IMR-90 (cell line): ENCODE measurements around the gene TBCD. TPM values are rescaled to one million over a fixed set of nuclear protein-coding genes. Genes with fewer than 3 reads are reported as not detected.

Source experiments
- ATAC-seq: fragments of 200-7000 bp; cut with Tn5 transposase; 2 replicates; pipeline ENCODE4 v1.9.1; 2020; ENCODE audit warnings: low read depth, mild to moderate bottlenecking, moderate library complexity
- BruUV-seq: library from RNA; stranded (reverse); fragments of 400-500 nt; replicated peaks from 2 replicates; lab custom pipeline; 2021; lab: Mats Ljungman, UMichigan
- CTCF ChIA-PET: fragments of 300-600 bp; formaldehyde crosslinking; extraction: SDS; loops from one replicate; lab custom pipeline; 2021; ENCODE audit warnings: antibody characterized with exemption; lab: Yijun Ruan, JAX
- POLR2A ChIA-PET: fragments of 300-600 bp; sonication (Branson Sonifier 250); formaldehyde crosslinking; loops from one replicate; lab custom pipeline; 2022; ENCODE audit warnings: antibody characterized with exemption; ENCODE audit not compliant: unreplicated experiment; lab: Charles Lee
- DNase-seq: peaks from one replicate; pipeline ENCODE4 v3.0.0; 2013
- H2AFZ ChIP-seq: replicated peaks from 2 replicates; pipeline ENCODE3; 2013; ENCODE audit warnings: low read length, mild to moderate bottlenecking; ENCODE audit not compliant: poor library complexity
- H2AK5ac ChIP-seq: 2 replicates; pipeline ENCODE4 v1.6.1; 2013; ENCODE audit warnings: low read depth, low read length, inconsistent platforms
- H2AK9ac ChIP-seq: replicated peaks from 2 replicates; pipeline ENCODE3; 2013; ENCODE audit warnings: mild to moderate bottlenecking, low read depth, low read length, moderate library complexity; ENCODE audit not compliant: poor library complexity
- H2BK120ac ChIP-seq: 2 replicates; pipeline ENCODE4 v1.6.1; 2013; ENCODE audit warnings: low read depth, low read length, inconsistent platforms
- H2BK15ac ChIP-seq: 3 replicates; pipeline ENCODE4 v1.6.1; 2013; ENCODE audit warnings: low read depth, low read length, inconsistent platforms
- H2BK20ac ChIP-seq: 2 replicates; pipeline ENCODE4 v1.6.1; 2013; ENCODE audit warnings: low read depth, mild to moderate bottlenecking, inconsistent platforms, low read length, moderate library complexity
- H2BK5ac ChIP-seq: 2 replicates; pipeline ENCODE4 v1.6.1; 2013; ENCODE audit warnings: mild to moderate bottlenecking, low read depth, low read length, inconsistent platforms; ENCODE audit not compliant: poor library complexity, severe bottlenecking
- H3K14ac ChIP-seq: replicated peaks from 2 replicates; pipeline ENCODE4 v1.6.1; 2013; ENCODE audit warnings: low read depth, low read length, inconsistent platforms
- H3K18ac ChIP-seq: 2 replicates; pipeline ENCODE4 v1.6.1; 2013; ENCODE audit warnings: low read depth, low read length, control low read depth
- H3K23ac ChIP-seq: 2 replicates; pipeline ENCODE4 v1.6.1; 2013; ENCODE audit warnings: low read depth, low read length, inconsistent platforms
- H3K27ac ChIP-seq: 2 replicates; pipeline ENCODE4 v1.5.1; 2013; ENCODE audit warnings: mild to moderate bottlenecking, control low read depth, low read length; ENCODE audit not compliant: insufficient read depth
- H3K27me3 ChIP-seq: 2 replicates; pipeline ENCODE4 v1.6.1; 2013; ENCODE audit warnings: low read length; ENCODE audit not compliant: control insufficient read depth, insufficient read depth
- H3K36me3 ChIP-seq: 2 replicates; pipeline ENCODE4 v1.6.1; 2013; ENCODE audit warnings: low read length, mixed read lengths; ENCODE audit not compliant: control insufficient read depth, insufficient read depth
- H3K4ac ChIP-seq: 2 replicates; pipeline ENCODE4 v1.6.1; 2013; ENCODE audit warnings: low read depth, low read length, inconsistent platforms
- H3K4me1 ChIP-seq: 2 replicates; pipeline ENCODE4 v1.6.1; 2013; ENCODE audit warnings: low read length, mixed read lengths; ENCODE audit not compliant: control insufficient read depth, insufficient read depth
- H3K4me2 ChIP-seq: 2 replicates; pipeline ENCODE4 v1.6.1; 2013; ENCODE audit warnings: low read depth, mild to moderate bottlenecking, control low read depth, low read length, moderate library complexity
- H3K4me3 ChIP-seq: 2 replicates; pipeline ENCODE4 v1.5.1; 2013; ENCODE audit warnings: low read depth, mild to moderate bottlenecking, control low read depth, low read length, moderate library complexity; ENCODE audit not compliant: insufficient read depth
- H3K56ac ChIP-seq: 2 replicates; pipeline ENCODE4 v1.6.1; 2013; ENCODE audit warnings: low read length, inconsistent platforms; ENCODE audit not compliant: insufficient read depth; ENCODE audit errors: extremely low read depth
- H3K79me1 ChIP-seq, 2 experiments: 2 replicates each; pipeline ENCODE4 v1.6.1; 2013; ENCODE audit warnings: low read length in 2 of 2, inconsistent platforms in 1 of 2, low read depth in 1 of 2
- H3K9ac ChIP-seq: 2 replicates; pipeline ENCODE4 v1.6.1; 2013; ENCODE audit warnings: low read depth, low read length, control low read depth
- H3K9me1 ChIP-seq: 2 replicates; pipeline ENCODE4 v1.6.1; 2013; ENCODE audit warnings: low read length, inconsistent platforms; ENCODE audit not compliant: insufficient read depth
- H3K9me3 ChIP-seq: 2 replicates; pipeline ENCODE4 v1.6.1; 2013; ENCODE audit warnings: low read length; ENCODE audit not compliant: control insufficient read depth, insufficient read depth
- H4K20me1 ChIP-seq: 2 replicates; pipeline ENCODE4 v1.6.1; 2013; ENCODE audit warnings: low read length, inconsistent platforms; ENCODE audit not compliant: insufficient read depth
- H4K5ac ChIP-seq: 2 replicates; pipeline ENCODE4 v1.6.1; 2013; ENCODE audit warnings: mild to moderate bottlenecking, low read depth, low read length, control low read depth
- H4K8ac ChIP-seq, 2 experiments: 2 replicates each; pipeline ENCODE4 v1.6.1; 2013; ENCODE audit warnings: low read depth in 2 of 2, low read length in 2 of 2, control low read depth in 1 of 2, inconsistent platforms in 1 of 2
- H4K91ac ChIP-seq: 2 replicates; pipeline ENCODE4 v1.6.1; 2013; ENCODE audit warnings: low read depth, low read length, inconsistent platforms; ENCODE audit not compliant: insufficient read depth
- CEBPB ChIP-seq: IDR thresholded peaks from 2 replicates; pipeline ENCODE4 v1.6.1; 2012; ENCODE audit warnings: low read depth, low read length, improper control_type of control experiment
- CTCF ChIP-seq: conservative IDR thresholded peaks from 2 replicates; pipeline ENCODE4 v1.5.1; 2012; ENCODE audit warnings: mild to moderate bottlenecking, low read depth, low read length, improper control_type of control experiment
- ELK1 ChIP-seq: fragments of 150-350 bp; IDR thresholded peaks from 2 replicates; pipeline ENCODE4 v1.6.1; 2016; ENCODE audit warnings: low read depth, mild to moderate bottlenecking, low read length, moderate library complexity, borderline replicate concordance
- FOS ChIP-seq: fragments of 150-350 bp; IDR thresholded peaks from 2 replicates; pipeline ENCODE4 v1.6.1; 2016; ENCODE audit warnings: low read depth, low read length
- MAFK ChIP-seq: IDR thresholded peaks from 2 replicates; pipeline ENCODE4 v1.6.1; 2012; ENCODE audit warnings: low read depth, low read length, improper control_type of control experiment
- MAZ ChIP-seq: IDR thresholded peaks from 2 replicates; pipeline ENCODE4 v1.6.1; 2012; ENCODE audit warnings: low read depth, mild to moderate bottlenecking, low read length, improper control_type of control experiment, moderate library complexity, borderline replicate concordance
- MXI1 ChIP-seq: IDR thresholded peaks from 2 replicates; pipeline ENCODE4 v1.6.1; 2012; ENCODE audit warnings: low read depth, mild to moderate bottlenecking, low read length, moderate library complexity, borderline replicate concordance
- POLR2A ChIP-seq: IDR thresholded peaks from 2 replicates; pipeline ENCODE4 v1.6.1; 2012; ENCODE audit warnings: mild to moderate bottlenecking, low read depth, low read length
- RFX5 ChIP-seq: IDR thresholded peaks from 2 replicates; pipeline ENCODE4 v1.8.0; 2012; ENCODE audit warnings: low read depth, mild to moderate bottlenecking, low read length, moderate library complexity
- SMC3 ChIP-seq: fragments of 150-350 bp; IDR thresholded peaks from 2 replicates; pipeline ENCODE4 v1.6.1; 2016; ENCODE audit warnings: low read depth, mild to moderate bottlenecking, antibody characterized with exemption, low read length, moderate library complexity
- USF2 ChIP-seq: fragments of 150-350 bp; IDR thresholded peaks from 2 replicates; pipeline ENCODE4 v1.6.1; 2017; ENCODE audit warnings: mild to moderate bottlenecking, antibody characterized with exemption, low read length, low read depth
- WGBS, 2 experiments: methylation state at CpG; one replicate each; pipeline versions ENCODE4 v1.1.5 to v1.1.7; 2013; ENCODE audit warnings: missing lambda C conversion rate in 2 of 2; ENCODE audit not compliant: insufficient read length in 1 of 2; ENCODE audit errors: extremely low coverage in 2 of 2; 5-methylcytosine and 5-hydroxymethylcytosine counted together
- dilution Hi-C: fragments of 300-500 bp; cut with HindIII; formaldehyde crosslinking; loops from one replicate; pipeline ENCODE4 v1.14.3; 2018; ENCODE audit warnings: low sequenced_read_pairs; ENCODE audit not compliant: unreplicated experiment
- in situ Hi-C: fragments of 300-500 bp; cut with MboI; formaldehyde crosslinking; loops from 3 replicates; pipeline ENCODE4 v1.14.3; 2019; ENCODE audit warnings: low sequenced_read_pairs, inconsistent platforms, mixed read lengths
- intact Hi-C: fragments of 100-400 bp; cut with micrococcal nuclease; formaldehyde crosslinking; loops from 2 replicates; pipeline ENCODE4 v1.10.0; 2022
- polyA plus RNA-seq, 3 experiments: library from polyadenylated mRNA; depleted of rRNA; stranded (reverse); fragments of >200 nt; gene quantifications; 2 replicates each; pipeline ENCODE4 v1.2.3, GENCODE V29; 2012; ENCODE audit warnings: low replicate concordance in 1 of 3
- total RNA-seq: library from RNA; depleted of rRNA; stranded (reverse); fragments of >200 nt; gene quantifications from 2 replicates; pipeline ENCODE4 v1.2.3, GENCODE V29; 2012

Gene TBCD
- total and polyA plus RNA-seq, 2 of the 4 experiments (the other 2 are of a cell fraction), result 21.9 to 54.5 TPM

GRCh38 chr17:82930043-82930923 lies 178.4 kb downstream of the TBCD start:
- H3K23ac ChIP-seq, result no peak overlapping the region
- TF ChIP-seq SMC3, result no peak
- no peak for TF ChIP-seq MAZ
- no peak for TF ChIP-seq USF2
- no peak for TF ChIP-seq CTCF
- no peak for TF ChIP-seq ELK1
- no peak for TF ChIP-seq FOS
- TF ChIP-seq MAFK, result no peak
- TF ChIP-seq CEBPB, result no peak
- no peak for TF ChIP-seq RFX5
- no peak for TF ChIP-seq POLR2A
- no peak for TF ChIP-seq MXI1
- WGBS, 2 experiments, result 98% methylated on average over 26 of the region's 56 CpGs; no CpG with 5 or more reads in 1 of the 2 experiments
- H3K79me1 ChIP-seq, result peaks cover 0 to 8% of the 10 kb centered on the region in 2 experiments; a peak in 1 of 4 replicates
- peaks cover 8% of the 10 kb centered on the region for H3K4me1 ChIP-seq
- no peak overlapping the region for H3K14ac ChIP-seq
- peaks cover 6% of the 10 kb centered on the region; the same call in 1 of the 2 replicates for H3K9me1 ChIP-seq
- H3K4me3 ChIP-seq, result no peak overlapping the region
- in situ Hi-C loops (no loop called here), dilution Hi-C loops (no loop called here), intact Hi-C loops (no loop called here)
- H3K27me3 ChIP-seq, result no peaks in the 10 kb centered on the region
- no peak overlapping the region for H2AK9ac ChIP-seq
- ChIA-PET CTCF (no interaction called here), POLR2A (no interaction called here)
- no peak overlapping the region for H3K27ac ChIP-seq
- H3K18ac ChIP-seq, result no peak overlapping the region
- H2BK5ac ChIP-seq, result no peak overlapping the region
- no TSS peak for BruUV-seq
- no peak overlapping the region for H2AFZ ChIP-seq
- H2BK120ac ChIP-seq, result no peak overlapping the region
- H4K8ac ChIP-seq, result no peak overlapping the region
- no peak overlapping the region for H3K9ac ChIP-seq
- no peak overlapping the region for H2BK20ac ChIP-seq
- H3K4ac ChIP-seq, result no peak overlapping the region
- no peak overlapping the region for H3K56ac ChIP-seq
- H3K4me2 ChIP-seq, result no peak overlapping the region
- H3K9me3 ChIP-seq, result no peaks in the 10 kb centered on the region
- no peak for ATAC-seq
- no peak overlapping the region for H4K5ac ChIP-seq
- no peak overlapping the region for H2AK5ac ChIP-seq
- H4K20me1 ChIP-seq, result no peaks in the 10 kb centered on the region; the same call in 1 of the 2 replicates
- H2BK15ac ChIP-seq, result no peak overlapping the region
- DNase-seq, result no peak
- peaks cover 41% of the 10 kb centered on the region for H3K36me3 ChIP-seq
- H4K91ac ChIP-seq, result no peak overlapping the region
